Measurements from ENCODE around the gene TXLNG. TPM values are rescaled to one million over a fixed set of nuclear protein-coding genes. Genes with fewer than 3 reads are reported as not detected.

The TXLNG gene
- total RNA-seq, 1 donor from 2014 or later, result 37.1 TPM

- Histone ChIP-seq H4K20me1 (ENCODE audit: low read depth) (no peaks in the 10 kb centered on the region), H2AFZ (replicated peaks) (no peak overlapping the region), H3K4me2 (no peak overlapping the region), H3K9ac (no peak overlapping the region), H3K79me2 (ENCODE audit: low read depth) (peaks cover under 1% of the 10 kb centered on the region), H3K4me1 (peaks cover 21% of the 10 kb centered on the region), H3F3A (ENCODE audit: low read depth) (peaks cover 36% of the 10 kb centered on the region), H3K9me3 (ENCODE audit: low read depth) (no peaks in the 10 kb centered on the region), H3K36me3 (no peaks in the 10 kb centered on the region), H3K4me3 (no peak overlapping the region), H3K27me3 (peaks cover 37% of the 10 kb centered on the region), H3K27ac (no peak overlapping the region)
- Mint-ChIP-seq H3K4me3 (no peak overlapping the region), H3K9me3 (no peaks in the 10 kb centered on the region), H3K4me1 (peaks cover 16% of the 10 kb centered on the region), H3K27ac (no peak overlapping the region), H3K27me3 (ENCODE audit: insufficient read depth, low read depth) (peaks cover 2% of the 10 kb centered on the region), H3K36me3 (no peaks in the 10 kb centered on the region)
- no peak for DNase-seq (ENCODE audit: low spot score)
- TF ChIP-seq EZH2phosphoT487 (IDR thresholded peaks at IDR 0.05), result no peak
- TF ChIP-seq CTCF (IDR thresholded peaks at IDR 0.05), result no peak
- TF ChIP-seq EZH2 (IDR thresholded peaks at IDR 0.05), result no peak
These were observed 88.3 kb downstream of the TXLNG start for GRCh38 chrX:16874458-16875095.

GRCh38 chrX:16876696-16877095, 90.4 kb downstream of the TXLNG start:
- no peaks in the 10 kb centered on the region for H3K27me3 Mint-ChIP-seq (ENCODE audit: insufficient read depth, low read depth)

GRCh38 chrX:16882169-16882568, 95.9 kb downstream of the TXLNG start:
- Histone ChIP-seq H3K4me2 (peak overlapping the region; percentile 84), H3F3A (ENCODE audit: low read depth) (peaks cover 7% of the 10 kb centered on the region), H4K20me1 (ENCODE audit: low read depth) (no peaks in the 10 kb centered on the region), H3K4me3 (peak overlapping the region; percentile 53), H3K79me2 (ENCODE audit: low read depth) (no peaks in the 10 kb centered on the region), H3K9me3 (ENCODE audit: low read depth) (no peaks in the 10 kb centered on the region), H3K36me3 (no peaks in the 10 kb centered on the region), H3K4me1 (no peaks in the 10 kb centered on the region), H3K27me3 (peaks cover 55% of the 10 kb centered on the region), H2AFZ (replicated peaks) (peak overlapping the region; percentile 98), H3K9ac (no peak overlapping the region), H3K27ac (no peak overlapping the region)
- Mint-ChIP-seq H3K36me3 (no peaks in the 10 kb centered on the region), H3K4me1 (peaks cover 11% of the 10 kb centered on the region), H3K27ac (no peak overlapping the region), H3K4me3 (peak overlapping the region; percentile 85), H3K9me3 (no peaks in the 10 kb centered on the region), H3K27me3 (ENCODE audit: insufficient read depth, low read depth) (peaks cover under 1% of the 10 kb centered on the region)
- no peak for TF ChIP-seq EZH2phosphoT487 (IDR thresholded peaks at IDR 0.05)
- TF ChIP-seq EZH2 (IDR thresholded peaks at IDR 0.05), result no peak
- no peak for TF ChIP-seq CTCF (IDR thresholded peaks at IDR 0.05)
- DNase-seq (ENCODE audit: low spot score), result peak; percentile 2

More at GRCh38 chrX:16876696-16877095, 90.4 kb downstream of the TXLNG start:
- Histone ChIP-seq H3K4me2 (no peak overlapping the region), H3K27me3 (peaks cover 58% of the 10 kb centered on the region), H3K27ac (no peak overlapping the region), H3K4me1 (peaks cover 15% of the 10 kb centered on the region), H3K36me3 (no peaks in the 10 kb centered on the region), H4K20me1 (ENCODE audit: low read depth) (no peaks in the 10 kb centered on the region), H3K9ac (no peak overlapping the region), H3K4me3 (no peak overlapping the region), H3F3A (ENCODE audit: low read depth) (peaks cover 21% of the 10 kb centered on the region), H3K79me2 (ENCODE audit: low read depth) (no peaks in the 10 kb centered on the region), H3K9me3 (ENCODE audit: low read depth) (no peaks in the 10 kb centered on the region), H2AFZ (replicated peaks) (no peak overlapping the region)
- H3K4me3 Mint-ChIP-seq, result no peak overlapping the region
- no peak for DNase-seq (ENCODE audit: low spot score)
- no peaks in the 10 kb centered on the region for H3K9me3 Mint-ChIP-seq
- no peaks in the 10 kb centered on the region for H3K36me3 Mint-ChIP-seq
- peaks cover 9% of the 10 kb centered on the region for H3K4me1 Mint-ChIP-seq
- no peak overlapping the region for H3K27ac Mint-ChIP-seq
- TF ChIP-seq CTCF (IDR thresholded peaks at IDR 0.05) (no peak), EZH2 (IDR thresholded peaks at IDR 0.05) (no peak), EZH2phosphoT487 (IDR thresholded peaks at IDR 0.05) (no peak)
